AG09309 (cell line): Measurements from ENCODE around the gene SYNE1.

ENCODE experiments used
- DNase-seq: peaks from one replicate; pipeline ENCODE4 v3.0.0-alpha.2; 2010; ENCODE audit warnings: low read depth
- H3K4me3 ChIP-seq: 2 replicates; pipeline ENCODE4 v1.5.1; 2011; ENCODE audit warnings: mild to moderate bottlenecking, low read depth, low read length, moderate library complexity; ENCODE audit not compliant: control insufficient read depth
- TF ChIP-seq, protein P1 (sequence below): IDR thresholded peaks from 2 replicates; pipeline ENCODE4 v1.5.1; 2011; ENCODE audit warnings: mild to moderate bottlenecking, low read depth, low read length, inconsistent platforms; ENCODE audit not compliant: insufficient read depth, control insufficient read depth; ENCODE audit errors: missing control alignments

SYNE1 gene

DNA sequence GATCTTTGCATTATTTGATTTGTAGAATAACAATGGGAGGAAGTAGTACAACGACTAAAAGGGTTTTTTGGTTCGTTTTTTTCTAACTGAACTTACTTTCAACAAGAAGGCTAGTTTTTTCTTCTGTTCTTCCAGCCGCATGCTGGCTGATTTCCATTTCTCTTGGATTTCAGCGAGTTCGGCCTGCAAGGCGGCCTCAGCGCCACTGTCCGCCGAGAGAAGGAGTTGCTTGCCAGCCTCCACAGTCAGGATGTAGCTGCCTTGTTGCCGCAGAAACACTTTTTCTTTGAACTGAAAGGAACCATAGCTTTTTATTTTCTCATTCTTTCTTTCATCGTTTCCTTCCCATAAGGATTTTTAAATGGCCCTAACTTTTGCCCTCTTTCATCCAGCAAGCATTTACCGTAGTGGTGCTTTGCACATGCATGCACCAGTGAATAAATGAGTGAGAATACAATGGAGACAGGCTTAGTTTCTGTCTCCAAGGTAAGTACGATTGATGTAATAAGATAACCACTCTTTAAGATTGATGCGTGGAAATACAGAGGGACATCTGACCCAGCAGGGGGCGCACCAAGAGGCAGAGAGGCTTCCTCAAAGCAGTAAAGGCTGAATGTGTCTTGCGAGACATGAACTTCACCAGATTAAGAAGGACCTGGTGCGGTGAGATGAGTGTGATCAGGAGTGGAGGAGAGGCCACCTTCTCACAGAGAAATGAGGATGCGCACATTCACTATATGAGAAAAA lies 430.9 kb downstream of the SYNE1 start:
- H3K4me3 ChIP-seq: no peak overlapping the region
- DNase-seq: no peak
- TF ChIP-seq, protein P1, sequence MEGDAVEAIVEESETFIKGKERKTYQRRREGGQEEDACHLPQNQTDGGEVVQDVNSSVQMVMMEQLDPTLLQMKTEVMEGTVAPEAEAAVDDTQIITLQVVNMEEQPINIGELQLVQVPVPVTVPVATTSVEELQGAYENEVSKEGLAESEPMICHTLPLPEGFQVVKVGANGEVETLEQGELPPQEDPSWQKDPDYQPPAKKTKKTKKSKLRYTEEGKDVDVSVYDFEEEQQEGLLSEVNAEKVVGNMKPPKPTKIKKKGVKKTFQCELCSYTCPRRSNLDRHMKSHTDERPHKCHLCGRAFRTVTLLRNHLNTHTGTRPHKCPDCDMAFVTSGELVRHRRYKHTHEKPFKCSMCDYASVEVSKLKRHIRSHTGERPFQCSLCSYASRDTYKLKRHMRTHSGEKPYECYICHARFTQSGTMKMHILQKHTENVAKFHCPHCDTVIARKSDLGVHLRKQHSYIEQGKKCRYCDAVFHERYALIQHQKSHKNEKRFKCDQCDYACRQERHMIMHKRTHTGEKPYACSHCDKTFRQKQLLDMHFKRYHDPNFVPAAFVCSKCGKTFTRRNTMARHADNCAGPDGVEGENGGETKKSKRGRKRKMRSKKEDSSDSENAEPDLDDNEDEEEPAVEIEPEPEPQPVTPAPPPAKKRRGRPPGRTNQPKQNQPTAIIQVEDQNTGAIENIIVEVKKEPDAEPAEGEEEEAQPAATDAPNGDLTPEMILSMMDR: peak; percentile 51

DNA sequence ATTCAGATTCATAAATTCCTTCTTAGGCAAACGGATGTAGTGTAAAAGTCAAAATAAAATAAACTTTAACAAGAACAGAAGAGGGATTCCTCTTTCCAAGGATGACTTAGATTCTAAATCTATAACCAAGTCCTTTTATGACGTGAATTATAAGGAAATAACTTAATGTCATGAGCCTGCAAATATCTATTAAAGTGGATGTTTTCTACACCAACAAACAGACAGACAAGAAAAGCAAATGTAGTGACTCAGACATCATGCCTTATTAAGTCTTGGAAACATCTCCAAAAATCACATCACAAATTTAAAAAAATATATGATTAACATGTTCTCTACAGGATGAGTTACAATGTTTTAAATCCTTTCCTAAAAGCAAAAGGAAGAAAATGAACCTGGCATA lies 432.6 kb downstream of the SYNE1 start:
- DNase-seq: no peak
- H3K4me3 ChIP-seq: no peak overlapping the region
- TF ChIP-seq, protein P1: no peak

GRCh38 chr6:152201120-152201519 lies 436.0 kb downstream of the SYNE1 start:
- TF ChIP-seq, protein P1: no peak
- no peak overlapping the region for H3K4me3 ChIP-seq
- no peak for DNase-seq

GRCh38 chr6:152195896-152196295 lies 441.3 kb downstream of the SYNE1 start:
- no peak for DNase-seq
- TF ChIP-seq, protein P1: no peak
- H3K4me3 ChIP-seq: no peak overlapping the region

GRCh38 chr6:152189736-152190135 lies 447.4 kb downstream of the SYNE1 start:
- no peak overlapping the region for H3K4me3 ChIP-seq
- TF ChIP-seq, protein P1: no peak
- DNase-seq: no peak

DNA sequence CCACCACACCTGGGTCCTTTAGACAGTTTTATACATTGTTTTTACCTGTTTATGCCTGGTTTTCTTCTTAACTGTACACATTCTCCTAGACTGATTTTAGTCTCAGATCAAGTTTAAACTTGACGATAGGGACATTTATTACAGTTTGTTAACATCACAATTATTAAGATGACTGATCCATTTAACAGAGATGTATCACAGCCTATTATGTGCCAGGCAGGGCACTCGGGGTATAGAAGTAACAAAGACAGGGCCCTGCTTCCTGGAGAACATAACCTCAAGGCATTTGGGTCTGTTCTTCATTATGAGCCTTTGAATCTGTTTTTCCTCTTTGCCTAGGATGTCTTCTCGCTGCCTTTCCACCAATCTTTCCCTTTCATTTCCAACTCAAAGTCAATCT lies 449.2 kb downstream of the SYNE1 start:
- no peak overlapping the region for H3K4me3 ChIP-seq
- TF ChIP-seq, protein P1: no peak
- DNase-seq: no peak
